ENCODE data around the gene METRNL.

DNA sequence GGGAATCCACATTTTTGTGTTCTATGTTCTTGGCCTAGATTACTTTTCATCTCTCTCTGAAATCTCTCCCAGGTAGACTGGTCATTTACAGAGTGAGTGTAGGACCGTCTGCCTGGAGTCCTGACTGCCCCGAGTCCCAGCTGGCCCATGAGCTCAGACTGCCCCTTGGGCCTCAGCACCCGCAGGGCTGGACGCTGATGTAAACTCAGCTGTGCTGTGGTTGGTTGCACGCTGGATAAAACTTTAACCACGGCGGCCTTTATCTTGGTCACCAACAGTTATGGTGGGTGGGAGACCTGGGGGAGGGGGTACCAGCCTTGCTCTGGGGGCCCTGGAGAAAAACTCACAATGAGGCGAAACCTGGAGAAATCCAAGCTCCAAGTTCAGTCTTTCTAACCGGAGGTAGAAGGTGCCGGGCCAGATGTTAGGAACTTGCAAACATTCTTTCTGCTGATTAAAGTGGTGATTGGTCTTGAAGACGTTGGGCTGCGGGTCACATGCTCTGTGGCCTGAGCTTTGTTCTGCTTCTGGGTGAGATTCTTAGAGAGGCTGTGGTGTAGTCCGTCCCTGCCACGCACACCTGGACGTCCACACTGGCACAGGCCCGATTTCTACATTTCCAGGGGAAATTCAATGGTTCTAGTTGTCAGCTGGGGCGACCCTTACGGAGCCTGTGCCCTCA, 6.9 kb downstream of the METRNL start:
- TF ChIP-seq, protein P1, sequence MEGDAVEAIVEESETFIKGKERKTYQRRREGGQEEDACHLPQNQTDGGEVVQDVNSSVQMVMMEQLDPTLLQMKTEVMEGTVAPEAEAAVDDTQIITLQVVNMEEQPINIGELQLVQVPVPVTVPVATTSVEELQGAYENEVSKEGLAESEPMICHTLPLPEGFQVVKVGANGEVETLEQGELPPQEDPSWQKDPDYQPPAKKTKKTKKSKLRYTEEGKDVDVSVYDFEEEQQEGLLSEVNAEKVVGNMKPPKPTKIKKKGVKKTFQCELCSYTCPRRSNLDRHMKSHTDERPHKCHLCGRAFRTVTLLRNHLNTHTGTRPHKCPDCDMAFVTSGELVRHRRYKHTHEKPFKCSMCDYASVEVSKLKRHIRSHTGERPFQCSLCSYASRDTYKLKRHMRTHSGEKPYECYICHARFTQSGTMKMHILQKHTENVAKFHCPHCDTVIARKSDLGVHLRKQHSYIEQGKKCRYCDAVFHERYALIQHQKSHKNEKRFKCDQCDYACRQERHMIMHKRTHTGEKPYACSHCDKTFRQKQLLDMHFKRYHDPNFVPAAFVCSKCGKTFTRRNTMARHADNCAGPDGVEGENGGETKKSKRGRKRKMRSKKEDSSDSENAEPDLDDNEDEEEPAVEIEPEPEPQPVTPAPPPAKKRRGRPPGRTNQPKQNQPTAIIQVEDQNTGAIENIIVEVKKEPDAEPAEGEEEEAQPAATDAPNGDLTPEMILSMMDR (conservative IDR thresholded peaks at IDR 0.05; ENCODE audit: low read length): no peak
- no peak for TF ChIP-seq EZH2phosphoT487 (IDR thresholded peaks at IDR 0.05; ENCODE audit: borderline replicate concordance, low read depth, low read length)

Data from OCI-LY7 (cell line).